ENCODE measurements around the gene MINDY4. TPM values are rescaled to one million over a fixed set of nuclear protein-coding genes. Genes with fewer than 3 reads are reported as not detected.

Gene MINDY4
- total RNA-seq, 1 experiment from 2014 or later = 2.1 TPM

DNA sequence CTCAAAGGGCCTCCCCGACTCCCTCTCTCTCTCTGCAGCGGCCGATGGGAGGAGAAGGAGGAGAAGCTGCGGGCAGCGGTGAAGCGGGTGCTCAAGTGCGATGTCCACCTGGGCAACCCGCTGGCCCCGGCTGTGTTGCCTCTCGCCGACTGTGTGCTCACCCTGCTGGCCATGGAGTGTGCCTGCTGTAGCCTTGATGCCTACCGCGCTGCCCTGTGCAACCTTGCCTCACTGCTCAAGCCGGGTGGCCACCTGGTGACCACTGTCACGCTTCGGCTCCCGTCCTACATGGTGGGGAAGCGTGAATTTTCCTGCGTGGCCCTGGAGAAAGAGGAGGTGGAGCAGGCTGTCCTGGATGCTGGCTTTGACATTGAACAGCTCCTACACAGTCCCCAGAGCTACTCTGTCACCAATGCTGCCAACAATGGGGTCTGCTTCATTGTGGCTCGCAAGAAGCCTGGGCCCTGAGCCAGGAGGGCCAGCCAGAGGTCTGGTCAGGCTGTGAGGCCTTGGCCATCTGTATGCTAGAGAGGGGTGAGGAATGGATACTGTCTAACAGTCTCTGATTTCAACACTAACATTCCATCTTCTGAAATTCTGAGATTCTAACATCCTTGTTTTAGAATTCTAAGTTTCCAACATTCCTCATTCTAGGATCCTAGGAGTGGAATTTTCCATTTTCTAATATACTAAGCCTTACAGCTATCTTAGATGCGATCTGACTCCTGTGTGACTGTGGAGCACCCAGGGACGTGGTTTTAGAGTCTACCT lies 15.6 kb upstream of the MINDY4 start:
- Mint-ChIP-seq H3K9me3 (ENCODE audit: unreplicated experiment) (peaks cover 14% of the 10 kb centered on the region), H3K4me3 (ENCODE audit: unreplicated experiment) (no peak overlapping the region), H3K36me3 (ENCODE audit: insufficient read depth, unreplicated experiment) (no peaks in the 10 kb centered on the region), H3K4me1 (ENCODE audit: low read depth, unreplicated experiment) (no peaks in the 10 kb centered on the region), H3K27me3 (ENCODE audit: insufficient read depth, unreplicated experiment) (no peaks in the 10 kb centered on the region), H3K27ac (ENCODE audit: unreplicated experiment) (no peak overlapping the region)
- ChIA-PET CTCF (interaction anchor here (1.2 kb wide), 1 partner anchor 178 kb away, joined by 4 read pairs; no protein-coding TSS in a partner anchor), POLR2A (no interaction called here)
- no peak for DNase-seq
- Histone ChIP-seq H3K9me3 (no peaks in the 10 kb centered on the region), H3K27me3 (replicated peaks; ENCODE audit: control insufficient read depth, insufficient read depth, low read length) (no peaks in the 10 kb centered on the region), H3K4me3 (ENCODE audit: low read depth, low read length) (no peak overlapping the region), H3K36me3 (ENCODE audit: control insufficient read depth, insufficient read depth, low read length) (no peaks in the 10 kb centered on the region), H3K4me1 (peaks cover 5% of the 10 kb centered on the region)
- intact Hi-C loops (cut with micrococcal nuclease; ENCODE audit: unreplicated experiment) = no loop called here
- TF ChIP-seq, protein P1, sequence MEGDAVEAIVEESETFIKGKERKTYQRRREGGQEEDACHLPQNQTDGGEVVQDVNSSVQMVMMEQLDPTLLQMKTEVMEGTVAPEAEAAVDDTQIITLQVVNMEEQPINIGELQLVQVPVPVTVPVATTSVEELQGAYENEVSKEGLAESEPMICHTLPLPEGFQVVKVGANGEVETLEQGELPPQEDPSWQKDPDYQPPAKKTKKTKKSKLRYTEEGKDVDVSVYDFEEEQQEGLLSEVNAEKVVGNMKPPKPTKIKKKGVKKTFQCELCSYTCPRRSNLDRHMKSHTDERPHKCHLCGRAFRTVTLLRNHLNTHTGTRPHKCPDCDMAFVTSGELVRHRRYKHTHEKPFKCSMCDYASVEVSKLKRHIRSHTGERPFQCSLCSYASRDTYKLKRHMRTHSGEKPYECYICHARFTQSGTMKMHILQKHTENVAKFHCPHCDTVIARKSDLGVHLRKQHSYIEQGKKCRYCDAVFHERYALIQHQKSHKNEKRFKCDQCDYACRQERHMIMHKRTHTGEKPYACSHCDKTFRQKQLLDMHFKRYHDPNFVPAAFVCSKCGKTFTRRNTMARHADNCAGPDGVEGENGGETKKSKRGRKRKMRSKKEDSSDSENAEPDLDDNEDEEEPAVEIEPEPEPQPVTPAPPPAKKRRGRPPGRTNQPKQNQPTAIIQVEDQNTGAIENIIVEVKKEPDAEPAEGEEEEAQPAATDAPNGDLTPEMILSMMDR (IDR thresholded peaks at IDR 0.05; ENCODE audit: insufficient read depth in 1 of 2, low read depth in 1 of 2, low read length in 1 of 2, severe bottlenecking in 1 of 2, unreplicated experiment in 1 of 2) = no peak
- BruUV-seq (replicated peaks) = no TSS peak

DNA sequence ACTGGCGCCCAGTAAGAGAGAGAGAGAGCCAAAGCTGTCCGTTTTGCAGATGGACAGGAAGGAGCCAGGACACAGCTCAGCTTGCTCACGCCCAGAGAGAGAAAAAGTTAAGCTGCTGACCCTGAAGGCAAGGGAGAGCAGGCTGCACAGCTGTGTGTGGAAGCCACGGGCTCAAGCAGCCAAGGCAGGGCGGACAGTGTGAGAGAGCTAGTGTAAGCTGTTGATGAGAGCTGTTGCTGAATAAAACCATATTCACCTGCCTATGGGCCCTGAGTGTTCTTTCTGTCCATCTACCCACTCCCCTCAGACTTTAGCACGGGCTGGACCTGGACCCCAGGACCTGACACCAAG lies 13.9 kb upstream of the MINDY4 start:
- TF ChIP-seq, protein P1 (IDR thresholded peaks at IDR 0.05; ENCODE audit: insufficient read depth in 1 of 2, low read depth in 1 of 2, low read length in 1 of 2, severe bottlenecking in 1 of 2, unreplicated experiment in 1 of 2) = no peak
- no peaks in the 10 kb centered on the region for H3K27me3 ChIP-seq (replicated peaks; ENCODE audit: control insufficient read depth, insufficient read depth, low read length)
- no peaks in the 10 kb centered on the region for H3K9me3 ChIP-seq
- BruUV-seq (replicated peaks) = no TSS peak
- Mint-ChIP-seq H3K27ac (ENCODE audit: unreplicated experiment) (no peak overlapping the region), H3K4me1 (ENCODE audit: low read depth, unreplicated experiment) (peaks cover 11% of the 10 kb centered on the region), H3K4me3 (ENCODE audit: unreplicated experiment) (no peak overlapping the region), H3K27me3 (ENCODE audit: insufficient read depth, unreplicated experiment) (no peaks in the 10 kb centered on the region), H3K9me3 (ENCODE audit: unreplicated experiment) (peaks cover 14% of the 10 kb centered on the region), H3K36me3 (ENCODE audit: insufficient read depth, unreplicated experiment) (no peaks in the 10 kb centered on the region)
- POLR2A ChIA-PET = no interaction called here
- intact Hi-C loops (cut with micrococcal nuclease; ENCODE audit: unreplicated experiment) = no loop called here
- peaks cover 16% of the 10 kb centered on the region for H3K4me1 ChIP-seq
- H3K4me3 ChIP-seq (ENCODE audit: low read depth, low read length) = no peak overlapping the region
- no peak for DNase-seq
- CTCF ChIA-PET = no interaction called here
- no peaks in the 10 kb centered on the region for H3K36me3 ChIP-seq (ENCODE audit: control insufficient read depth, insufficient read depth, low read length)

DNA sequence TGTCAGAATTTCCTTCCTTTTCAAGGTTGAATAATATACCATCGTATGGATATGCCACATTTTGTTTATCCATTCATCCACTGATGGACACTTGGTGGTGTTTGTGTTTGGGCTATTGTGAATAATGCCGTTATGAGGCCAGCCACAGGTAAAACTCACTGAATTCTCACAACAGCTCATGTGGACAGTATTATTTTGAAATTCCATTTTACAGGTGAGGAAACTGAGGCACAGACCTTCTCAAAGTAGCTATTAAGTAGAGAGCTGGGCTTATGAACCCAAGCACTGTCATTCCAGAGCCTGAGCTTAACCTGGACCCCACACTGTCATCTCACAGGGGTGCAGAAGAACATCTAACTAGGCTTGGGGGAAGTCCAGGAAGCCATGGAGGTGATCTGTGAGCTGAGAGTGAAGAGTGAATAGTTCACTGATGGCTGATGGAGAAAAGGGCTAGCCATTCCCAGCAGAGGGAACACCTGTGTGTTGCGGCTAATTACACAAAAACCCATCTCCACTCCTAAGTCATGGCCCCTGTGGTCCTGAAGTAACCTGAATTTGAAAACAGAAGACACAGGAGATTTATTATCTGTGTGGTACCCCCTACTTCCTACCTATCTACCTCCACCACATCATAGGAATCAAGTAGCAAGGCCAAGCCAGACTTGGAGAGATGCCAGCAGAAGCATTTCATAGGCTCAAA lies 10.6 kb upstream of the MINDY4 start:
- BruUV-seq (replicated peaks) = no TSS peak
- TF ChIP-seq, protein P1 (IDR thresholded peaks at IDR 0.05; ENCODE audit: insufficient read depth in 1 of 2, low read depth in 1 of 2, low read length in 1 of 2, severe bottlenecking in 1 of 2, unreplicated experiment in 1 of 2) = no peak
- Mint-ChIP-seq H3K27me3 (ENCODE audit: insufficient read depth, unreplicated experiment) (no peaks in the 10 kb centered on the region), H3K27ac (ENCODE audit: unreplicated experiment) (no peak overlapping the region), H3K4me1 (ENCODE audit: low read depth, unreplicated experiment) (peaks cover 11% of the 10 kb centered on the region), H3K9me3 (ENCODE audit: unreplicated experiment) (no peaks in the 10 kb centered on the region), H3K36me3 (ENCODE audit: insufficient read depth, unreplicated experiment) (no peaks in the 10 kb centered on the region), H3K4me3 (ENCODE audit: unreplicated experiment) (no peak overlapping the region)
- DNase-seq = no peak
- Histone ChIP-seq H3K9me3 (no peaks in the 10 kb centered on the region), H3K36me3 (ENCODE audit: control insufficient read depth, insufficient read depth, low read length) (no peaks in the 10 kb centered on the region), H3K27me3 (replicated peaks; ENCODE audit: control insufficient read depth, insufficient read depth, low read length) (no peaks in the 10 kb centered on the region), H3K4me1 (peaks cover 16% of the 10 kb centered on the region), H3K4me3 (ENCODE audit: low read depth, low read length) (no peak overlapping the region)
- intact Hi-C loops (cut with micrococcal nuclease; ENCODE audit: unreplicated experiment) = no loop called here
- ChIA-PET POLR2A (no interaction called here), CTCF (no interaction called here)
